H1 (cell line): ENCODE data around the gene CEBPG. TPM values are rescaled to one million over a fixed set of nuclear protein-coding genes. Genes with fewer than 3 reads are reported as not detected.

Experiments used
- CTCF ChIA-PET: fragments of 300-600 bp; sonication (Branson Sonifier 250); formaldehyde crosslinking; loops from one replicate; lab custom pipeline; 2021; ENCODE audit not compliant: partially characterized antibody; lab: Charles Lee
- POLR2A ChIA-PET: fragments of 300-600 bp; sonication (Branson Sonifier 250); formaldehyde crosslinking; loops from one replicate; lab custom pipeline; 2021; ENCODE audit warnings: inconsistent platforms; ENCODE audit not compliant: partially characterized antibody; lab: Charles Lee
- DNase-seq, 2 experiments: peaks; one replicate each; pipeline versions ENCODE4 v3.0.0 to v3.0.0-alpha.2; 2010 to 2022; ENCODE audit warnings: low spot score in 2 of 2, low read depth in 1 of 2, mixed read lengths in 1 of 2
- FAIRE-seq: peaks from 2 replicates; lab custom pipeline; 2011; peaks lifted over from hg19 to GRCh38; lab: Jason Lieb, UNC
- H2AFZ ChIP-seq: 2 replicates; pipeline ENCODE4 v1.8.1; 2012; ENCODE audit warnings: low read length, inconsistent platforms
- H2AK5ac ChIP-seq: 2 replicates; pipeline ENCODE4 v1.6.1; 2013; ENCODE audit warnings: low read depth, low read length
- H2BK120ac ChIP-seq: replicated peaks from 2 replicates; pipeline ENCODE3; 2013; ENCODE audit warnings: low read depth, low read length, inconsistent platforms
- H2BK12ac ChIP-seq: 2 replicates; pipeline ENCODE4 v1.6.1; 2013; ENCODE audit warnings: low read depth, low read length
- H2BK15ac ChIP-seq: 2 replicates; pipeline ENCODE4 v1.6.1; 2013; ENCODE audit warnings: low read length
- H2BK20ac ChIP-seq: 2 replicates; pipeline ENCODE4 v1.6.1; 2013; ENCODE audit warnings: low read length
- H2BK5ac ChIP-seq: 2 replicates; pipeline ENCODE4 v1.6.1; 2013; ENCODE audit warnings: low read depth, low read length
- H3K14ac ChIP-seq: 2 replicates; pipeline ENCODE4 v1.6.1; 2013; ENCODE audit warnings: inconsistent platforms; ENCODE audit not compliant: insufficient read length
- H3K18ac ChIP-seq: 2 replicates; pipeline ENCODE4 v1.6.1; 2013; ENCODE audit warnings: low read length; ENCODE audit errors: extremely low read depth
- H3K23ac ChIP-seq: 2 replicates; pipeline ENCODE4 v1.6.1; 2013; ENCODE audit warnings: inconsistent platforms; ENCODE audit not compliant: insufficient read length
- H3K23me2 ChIP-seq: 2 replicates; pipeline ENCODE4 v1.6.1; 2013; ENCODE audit warnings: low read depth, low read length
- H3K27ac ChIP-seq: 2 replicates; pipeline ENCODE4 v1.6.1; 2011; ENCODE audit warnings: low read depth, low read length, inconsistent platforms
- H3K27me3 ChIP-seq, 4 experiments: replicated peaks in 1 of 4; 1 replicate in 1 of 4; 2 replicates in 3 of 4; pipeline versions ENCODE4 v1.6.1 to v1.8.1; 2011 to 2013; ENCODE audit warnings: low read length in 3 of 4, mild to moderate bottlenecking in 3 of 4, inconsistent platforms in 2 of 4, mixed read lengths in 2 of 4, moderate library complexity in 1 of 4; ENCODE audit not compliant: control insufficient read depth in 3 of 4, insufficient read depth in 3 of 4; ENCODE audit errors: extremely low read depth in 1 of 4
- H3K36me3 ChIP-seq, 4 experiments: 2 replicates each; pipeline versions ENCODE4 v1.6.1 to v1.8.1; 2011 to 2013; ENCODE audit warnings: mild to moderate bottlenecking in 4 of 4, low read length in 3 of 4, moderate library complexity in 2 of 4, control low read depth in 1 of 4, inconsistent platforms in 1 of 4; ENCODE audit not compliant: insufficient read depth in 4 of 4, control insufficient read depth in 2 of 4
- H3K4ac ChIP-seq: replicated peaks from 2 replicates; pipeline ENCODE3; 2013; ENCODE audit warnings: low read length, low read depth, mixed read lengths, inconsistent platforms; ENCODE audit not compliant: insufficient read length
- H3K4me1 ChIP-seq, 4 experiments: replicated peaks in 1 of 4; 1 replicate in 1 of 4; 2 replicates in 3 of 4; pipeline versions ENCODE4 v1.6.1 to v1.8.1; 2011 to 2013; ENCODE audit warnings: low read length in 3 of 4, inconsistent platforms in 2 of 4, mixed read lengths in 1 of 4; ENCODE audit not compliant: insufficient read depth in 4 of 4, control insufficient read depth in 3 of 4
- H3K4me2 ChIP-seq, 2 experiments: 2 replicates each; pipeline versions ENCODE4 v1.6.1 to v1.8.1; 2011 to 2013; ENCODE audit warnings: low read depth in 2 of 2, low read length in 2 of 2, control low read depth in 1 of 2, inconsistent platforms in 1 of 2, mild to moderate bottlenecking in 1 of 2; ENCODE audit not compliant: insufficient read depth in 1 of 2
- H3K4me3 ChIP-seq, 4 experiments: fragments of 200-600, 300-600 bp in 1 of 4; sonication (generic), shearing (Covaris generic), sonication (Bioruptor Twin) in 1 of 4; 2 replicates each; pipeline versions ENCODE4 v1.5.1 to v1.8.1; 2011 to 2016; ENCODE audit warnings: low read length in 4 of 4, low read depth in 3 of 4, control low read depth in 2 of 4, inconsistent platforms in 2 of 4, mild to moderate bottlenecking in 2 of 4, mixed read lengths in 1 of 4, moderate library complexity in 1 of 4; ENCODE audit not compliant: insufficient read depth in 2 of 4; ENCODE audit errors: extremely low read depth in 1 of 4
- H3K56ac ChIP-seq: replicated peaks from 2 replicates; pipeline ENCODE3; 2013; ENCODE audit warnings: low read depth, mild to moderate bottlenecking, mixed read lengths, low read length, inconsistent platforms; ENCODE audit not compliant: insufficient read length
- H3K79me1 ChIP-seq: 2 replicates; pipeline ENCODE4 v1.6.1; 2013; ENCODE audit warnings: low read depth, low read length, control low read depth
- H3K79me2 ChIP-seq, 2 experiments: 2 replicates each; pipeline versions ENCODE4 v1.6.1 to v1.8.1; 2012 to 2013; ENCODE audit warnings: low read length in 2 of 2, mild to moderate bottlenecking in 2 of 2, inconsistent platforms in 1 of 2; ENCODE audit not compliant: insufficient read depth in 2 of 2, control insufficient read depth in 1 of 2
- H3K9ac ChIP-seq, 4 experiments: replicated peaks in 1 of 4; 1 replicate in 1 of 4; 2 replicates in 3 of 4; pipeline versions ENCODE4 v1.6.1 to v1.8.1; 2011 to 2013; ENCODE audit warnings: low read depth in 3 of 4, low read length in 3 of 4, control low read depth in 2 of 4, mild to moderate bottlenecking in 2 of 4, moderate library complexity in 2 of 4, inconsistent platforms in 1 of 4; ENCODE audit errors: extremely low read depth in 1 of 4
- H3K9me3 ChIP-seq, 2 experiments: 2 replicates each; pipeline versions ENCODE4 v1.6.1 to v1.8.1; 2012 to 2013; ENCODE audit warnings: mild to moderate bottlenecking in 2 of 2, moderate library complexity in 2 of 2, control low read depth in 1 of 2, inconsistent platforms in 1 of 2, low read depth in 1 of 2, low read length in 1 of 2, mixed read lengths in 1 of 2; ENCODE audit not compliant: insufficient read depth in 2 of 2
- H4K20me1 ChIP-seq, 2 experiments: replicated peaks in 1 of 2; 2 replicates each; pipeline versions ENCODE3 to v1.8.1; 2011 to 2013; ENCODE audit warnings: inconsistent platforms in 2 of 2, low read length in 2 of 2, mild to moderate bottlenecking in 1 of 2; ENCODE audit not compliant: insufficient read depth in 2 of 2, control insufficient read depth in 1 of 2
- H4K5ac ChIP-seq: 2 replicates; pipeline ENCODE4 v1.6.1; 2013; ENCODE audit warnings: low read length, low read depth, mixed read lengths, inconsistent platforms; ENCODE audit not compliant: insufficient read length
- H4K8ac ChIP-seq: 2 replicates; pipeline ENCODE4 v1.8.0; 2013; ENCODE audit warnings: mild to moderate bottlenecking, moderate library complexity, low read length, inconsistent platforms; ENCODE audit not compliant: insufficient read depth; ENCODE audit errors: extremely low read depth
- H4K91ac ChIP-seq: replicated peaks from 2 replicates; pipeline ENCODE3; 2013; ENCODE audit warnings: low read length, mixed read lengths, inconsistent platforms; ENCODE audit not compliant: insufficient read length
- BCL11A ChIP-seq, 2 experiments: IDR thresholded peaks; one replicate each; pipeline ENCODE4 v1.6.1; 2011; ENCODE audit warnings: low read depth in 2 of 2, low read length in 2 of 2, mild to moderate bottlenecking in 2 of 2
- GABPA ChIP-seq: IDR thresholded peaks from 2 replicates; pipeline ENCODE4 v1.6.1; 2011; ENCODE audit warnings: mild to moderate bottlenecking, low read length, moderate library complexity, borderline replicate concordance; ENCODE audit not compliant: insufficient read depth
- RFX5 ChIP-seq: IDR thresholded peaks from 2 replicates; pipeline ENCODE4 v1.6.1; 2011; ENCODE audit warnings: low read depth, low read length, improper control_type of control experiment, borderline replicate concordance
- SUZ12 ChIP-seq: fragments of 200-600 bp; sonication (generic); IDR thresholded peaks from 2 replicates; pipeline ENCODE4 v1.6.1; 2012; ENCODE audit warnings: mild to moderate bottlenecking, inconsistent platforms, low read length, moderate library complexity, mixed read lengths
- WGBS, 2 experiments: shearing (Covaris generic) in 1 of 2; methylation state at CpG; one replicate each; pipeline versions ENCODE4 v1.1.6 to v1.1.7; 2013 to 2015; ENCODE audit warnings: low lambda C conversion rate in 2 of 2, mixed read lengths in 2 of 2, inconsistent platforms in 1 of 2, low coverage in 1 of 2, missing lambda C conversion rate in 1 of 2; ENCODE audit not compliant: insufficient replicate concordance in 2 of 2, insufficient coverage in 1 of 2, insufficient read length in 1 of 2; ENCODE audit errors: extremely low coverage in 1 of 2, missing lambda C conversion rate in 1 of 2; 5-methylcytosine and 5-hydroxymethylcytosine counted together
- polyA plus RNA-seq, 7 experiments: library from polyadenylated mRNA; depleted of rRNA in 3 of 7; stranded (reverse) in 5 of 7; unstranded in 2 of 7; fragments of >200 nt in 5 of 7; fragments of 200-250 nt in 2 of 7; gene quantifications; 1 replicate in 5 of 7; 2 replicates in 1 of 7; 4 replicates in 1 of 7; pipeline versions ENCODE4 v1.2.1 to v1.2.3, GENCODE V29; 2011 to 2013; ENCODE audit warnings: missing spikeins in 2 of 7, mixed read lengths in 2 of 7
- total RNA-seq: library from RNA; stranded (reverse); fragmentation: NEBNext Ultra II Directional; extraction: Animal tissue kit (Norgen Biotek cat#: 25700); gene quantifications from 2 replicates; pipeline ENCODE4 v1.2.1, GENCODE V29; 2021

The CEBPG gene
- total and polyA plus RNA-seq, 2 of the 8 experiments (the other 6 are each of a cell fraction or from before 2014, with no cell fraction given) = 12.3 to 35.4 TPM

- H2BK12ac ChIP-seq = no peak overlapping the region
- no peak overlapping the region for H3K18ac ChIP-seq
- peaks cover 4 to 77% of the 10 kb centered on the region in 2 experiments for H3K79me2 ChIP-seq
- H2BK20ac ChIP-seq = no peak overlapping the region
- H3K9me3 ChIP-seq = no peaks in the 10 kb centered on the region
- H3K4me3 ChIP-seq = no peak overlapping the region
- H3K9ac ChIP-seq = no peak overlapping the region
- H2BK5ac ChIP-seq = no peak overlapping the region
- no peak overlapping the region for H2AK5ac ChIP-seq
- peaks cover 0 to 8% (median 3%) of the 10 kb centered on the region in 4 experiments; a peak in 6 of 7 replicates for H3K4me1 ChIP-seq
- H3K23ac ChIP-seq = no peak overlapping the region
- H3K23me2 ChIP-seq = no peaks in the 10 kb centered on the region
- no peak overlapping the region for H4K5ac ChIP-seq
- no peak overlapping the region for H4K91ac ChIP-seq
- H3K14ac ChIP-seq = no peak overlapping the region
- FAIRE-seq = no peak
- no peak for DNase-seq
- no peaks in the 10 kb centered on the region for H3K27me3 ChIP-seq
- H4K8ac ChIP-seq = no peak overlapping the region
- no peak overlapping the region for H3K4ac ChIP-seq
- ChIA-PET CTCF (interaction anchor here (1.0 to 3.9 kb wide), 5 partner anchors 12 to 137 kb away, joined by 3 to 21 read pairs (median 4); no protein-coding TSS in a partner anchor), POLR2A (interaction anchor here (0.9 to 10.4 kb wide), 3 partner anchors 10 to 14 kb away, joined by 3 to 87 read pairs (median 3); partner anchors contain the start of gene CEBPG)
- no peak overlapping the region for H3K56ac ChIP-seq
- peaks cover 19% of the 10 kb centered on the region for H3K79me1 ChIP-seq
- no peak overlapping the region for H2BK120ac ChIP-seq
- no peak overlapping the region for H3K27ac ChIP-seq
- no peak overlapping the region for H2AFZ ChIP-seq
- H3K36me3 ChIP-seq = peaks cover 0 to 9% (median 4%) of the 10 kb centered on the region in 4 experiments; a peak in 4 of 8 replicates
- peaks cover 20 to 21% of the 10 kb centered on the region in 2 experiments for H4K20me1 ChIP-seq
- no peak overlapping the region for H3K4me2 ChIP-seq
- no peak overlapping the region for H2BK15ac ChIP-seq
- WGBS, 2 experiments = 89% methylated on average over 4 of the region's 4 CpGs; no CpG with 5 or more reads in 1 of the 2 experiments
- TF ChIP-seq GABPA = no peak
- no peak for TF ChIP-seq BCL11A (IDR thresholded peaks at IDR 0.05; ENCODE audit: low read depth in 2 of 2, low read length in 2 of 2)
- no peak for TF ChIP-seq SUZ12
- no peak for TF ChIP-seq RFX5
Observed at GRCh38 chr19:33382982-33383381, 9.5 kb downstream of the CEBPG start.
